Sciatic nerve (tissue), 2 donors: Measurements from ENCODE around the gene CRLF3. TPM values are rescaled to one million over a fixed set of nuclear protein-coding genes. Genes with fewer than 3 reads are reported as not detected.
"Not testable (repeated sequence)": the region's sequence is repeated elsewhere in the genome, so short reads cannot be mapped to it uniquely, and the experiment has no call there.

Source experiments
- ATAC-seq: fragments of 200-7000 bp; cut with Tn5 transposase; one replicate; pipeline ENCODE4 v1.9.1; 2020; ENCODE audit warnings: mild to moderate bottlenecking, moderate library complexity
- DNase-seq: peaks from one replicate; pipeline ENCODE4 v3.0.0-alpha.2; 2020; ENCODE audit warnings: low spot score
- intact Hi-C: fragments of 100-400 bp; cut with DNase I; formaldehyde crosslinking; loops from one replicate; pipeline ENCODE4 v1.14.2; 2022
- total RNA-seq: library from RNA; stranded (reverse); fragmentation: NEBNext Ultra II Directional; extraction: Animal tissue kit (Norgen Biotek cat#: 25700); gene quantifications from one replicate; pipeline ENCODE4 v1.2.1, GENCODE V29; 2021
- donor health status: DM: no; HTN: no; CAD: no.
- donor health status: DM: no; HTN: no; CAD: no.

The CRLF3 gene
- total RNA-seq, 1 donor from 2014 or later: 15.5 TPM

- DNase-seq, intact Hi-C loops, ATAC-seq: not testable (repeated sequence)
These were observed 56.7 kb downstream of the CRLF3 start for GRCh38 chr17:30767641-30768404.

GRCh38 chr17:30761060-30761459, 63.4 kb downstream of the CRLF3 start:
- intact Hi-C loops: no loop called here
- no peak for ATAC-seq
- DNase-seq: no peak

GRCh38 chr17:30753291-30753690, 71.2 kb downstream of the CRLF3 start:
- ATAC-seq, DNase-seq, intact Hi-C loops: not testable (repeated sequence)

GRCh38 chr17:30750982-30751381, 73.5 kb downstream of the CRLF3 start:
- intact Hi-C loops, DNase-seq, ATAC-seq: not testable (repeated sequence)

GRCh38 chr17:30747621-30748020, 76.9 kb downstream of the CRLF3 start:
- intact Hi-C loops, ATAC-seq: not testable (repeated sequence)

GRCh38 chr17:30742669-30743068, 81.8 kb downstream of the CRLF3 start:
- ATAC-seq, intact Hi-C loops, DNase-seq: not testable (repeated sequence)

More at GRCh38 chr17:30747621-30748020, 76.9 kb downstream of the CRLF3 start:
- DNase-seq: not testable (repeated sequence)

- intact Hi-C loops, DNase-seq, ATAC-seq: not testable (repeated sequence)
These were observed 88.1 kb downstream of the CRLF3 start for GRCh38 chr17:30736371-30736770.

GRCh38 chr17:30735644-30736043, 88.8 kb downstream of the CRLF3 start:
- intact Hi-C loops, DNase-seq, ATAC-seq: not testable (repeated sequence)

- ATAC-seq, intact Hi-C loops: not testable (repeated sequence)
- DNase-seq: peak; percentile 15
These were observed 89.3 kb downstream of the CRLF3 start for GRCh38 chr17:30735206-30735605.

- intact Hi-C loops, ATAC-seq, DNase-seq: not testable (repeated sequence)
These were observed 90.3 kb downstream of the CRLF3 start for GRCh38 chr17:30734153-30734552.

Other genes starting within 250 kb of the CRLF3 start
- gene ATAD5, start 7.3 kb upstream of the CRLF3 start, total RNA-seq: 1.5 TPM
- 16.4 TPM for gene TEFM, start 81.5 kb upstream of the CRLF3 start, total RNA-seq
- gene ADAP2, start 97.3 kb upstream of the CRLF3 start, total RNA-seq: 26.9 TPM
- 23.8 TPM for gene RNF135, start 146.3 kb upstream of the CRLF3 start, total RNA-seq